K562 (cell line): ENCODE data around the gene HPGDS. TPM values are rescaled to one million over a fixed set of nuclear protein-coding genes. Genes with fewer than 3 reads are reported as not detected.

ENCODE experiments used
- ATAC-seq: fragments of 200-7000 bp; cut with Tn5 transposase; 3 replicates; pipeline ENCODE4 v1.9.1; 2020; ENCODE audit warnings: moderate library complexity
- BruUV-seq: library from RNA; stranded (reverse); fragments of 400-500 nt; replicated peaks from 2 replicates; lab custom pipeline; 2021; lab: Mats Ljungman, UMichigan
- CTCF ChIA-PET: fragments of 300-600 bp; formaldehyde crosslinking; extraction: SDS; loops from one replicate; lab custom pipeline; 2021; ENCODE audit warnings: low intra/inter-chr PET ratio; lab: Yijun Ruan, JAX
- POLR2A ChIA-PET: fragments of 300-600, 350-650 bp; sonication (Branson Sonifier 250); formaldehyde crosslinking; extraction: SDS; loops from one replicate; lab custom pipeline; 2021; ENCODE audit warnings: antibody characterized with exemption, inconsistent platforms; lab: Yijun Ruan, JAX
- DNase-seq, 4 experiments: peaks; one replicate each; pipeline versions ENCODE4 v3.0.0 to v3.0.0-alpha.2; 2011 to 2018; ENCODE audit warnings: low spot score in 3 of 4, mixed read lengths in 3 of 4; ENCODE audit errors: extremely low read depth in 1 of 4
- FAIRE-seq: peaks from 2 replicates; lab custom pipeline; 2011; peaks lifted over from hg19 to GRCh38; lab: Jason Lieb, UNC
- H2AFZ ChIP-seq: 2 replicates; pipeline ENCODE4 v1.6.0; 2011; ENCODE audit warnings: low read depth, low read length, control low read depth, inconsistent platforms
- H3K27ac ChIP-seq: fragments of 200-600 bp; 3 replicates; pipeline ENCODE4 v1.8.0; 2011; ENCODE audit warnings: low read depth, mild to moderate bottlenecking, control low read depth, inconsistent platforms, low read length, moderate library complexity, mixed read lengths; ENCODE audit errors: extremely low read depth
- H3K27me3 ChIP-seq, 2 experiments: fragments of 300-600 bp in 1 of 2; 2 replicates in 1 of 2; 3 replicates in 1 of 2; pipeline versions ENCODE4 v1.6.0 to v1.8.0; 2011; ENCODE audit warnings: inconsistent platforms in 2 of 2, low read length in 2 of 2, mild to moderate bottlenecking in 1 of 2, mixed read lengths in 1 of 2, moderate library complexity in 1 of 2; ENCODE audit not compliant: control insufficient read depth in 2 of 2, insufficient read depth in 2 of 2
- H3K36me3 ChIP-seq: fragments of 300-600 bp; 3 replicates; pipeline ENCODE4 v1.8.0; 2011; ENCODE audit warnings: mild to moderate bottlenecking, low read length, inconsistent platforms; ENCODE audit not compliant: control insufficient read depth, insufficient read depth
- H3K4me1 ChIP-seq, 2 experiments: fragments of 200-600 bp in 1 of 2; replicated peaks in 1 of 2; 2 replicates in 1 of 2; 3 replicates in 1 of 2; pipeline versions ENCODE4 v1.5.1 to v1.8.0; 2011; ENCODE audit warnings: inconsistent platforms in 2 of 2, low read length in 2 of 2, mild to moderate bottlenecking in 1 of 2, mixed read lengths in 1 of 2, moderate library complexity in 1 of 2; ENCODE audit not compliant: control insufficient read depth in 2 of 2, insufficient read depth in 2 of 2
- H3K4me2 ChIP-seq: 2 replicates; pipeline ENCODE4 v1.6.1; 2011; ENCODE audit warnings: low read length, control low read depth, inconsistent platforms, mixed read lengths; ENCODE audit not compliant: insufficient read depth
- H3K4me3 ChIP-seq: fragments of 200-600 bp; sonication (generic), shearing (Covaris generic); 2 replicates; pipeline ENCODE4 v1.5.1; 2016; ENCODE audit warnings: control low read depth, inconsistent platforms
- H3K79me2 ChIP-seq: fragments of 200-600 bp; 3 replicates; pipeline ENCODE4 v1.8.0; 2011; ENCODE audit warnings: low read length, inconsistent platforms; ENCODE audit not compliant: control insufficient read depth, insufficient read depth
- H3K9ac ChIP-seq, 2 experiments: 2 replicates each; pipeline versions ENCODE4 v1.6.0 to v1.6.1; 2011; ENCODE audit warnings: low read depth in 2 of 2, low read length in 2 of 2, control low read depth in 1 of 2, inconsistent platforms in 1 of 2, mild to moderate bottlenecking in 1 of 2, mixed read lengths in 1 of 2; ENCODE audit not compliant: insufficient read depth in 1 of 2
- H3K9me1 ChIP-seq: one replicate; pipeline ENCODE4 v1.6.0; 2011; ENCODE audit warnings: inconsistent platforms, mild to moderate bottlenecking, low read length, moderate library complexity; ENCODE audit not compliant: control insufficient read depth, insufficient read depth
- H3K9me3 ChIP-seq: replicated peaks from 2 replicates; pipeline ENCODE4 v1.5.1; 2011; ENCODE audit warnings: low read depth, low read length, inconsistent platforms; ENCODE audit not compliant: control insufficient read depth, insufficient read depth
- H4K20me1 ChIP-seq: replicated peaks from 2 replicates; pipeline ENCODE4 v1.6.1; 2011; ENCODE audit warnings: low read length, inconsistent platforms, mixed read lengths; ENCODE audit not compliant: control insufficient read depth, insufficient read depth
- CREM ChIP-seq: IDR thresholded peaks from 2 replicates; pipeline ENCODE4 v1.6.1; 2014; ENCODE audit warnings: antibody characterized with exemption, low read depth
- MCM7 ChIP-seq, 2 experiments: fragments of 450-650 bp; IDR thresholded peaks; 2 replicates each; pipeline ENCODE4 v1.6.1; 2016 to 2018
- MECOM ChIP-seq: fragments of 250-450 bp; sonication (Bioruptor Pico); IDR thresholded peaks from 2 replicates; pipeline ENCODE4 v1.8.0; 2022; ENCODE audit warnings: inconsistent platforms
- MEIS2 ChIP-seq: fragments of 450-650 bp; IDR thresholded peaks from 2 replicates; pipeline ENCODE4 v1.6.1; 2014; ENCODE audit warnings: mild to moderate bottlenecking; ENCODE audit not compliant: partially characterized antibody
- PBX2 ChIP-seq, 2 experiments: IDR thresholded peaks in 1 of 2; conservative IDR thresholded peaks in 1 of 2; 2 replicates each; pipeline ENCODE4 v1.6.1; 2016; ENCODE audit warnings: low read depth in 2 of 2, mild to moderate bottlenecking in 1 of 2, missing compliant biosample characterization in 1 of 2, missing genetic modification characterization in 1 of 2, moderate library complexity in 1 of 2
- SOX6 ChIP-seq: fragments of 450-650 bp; IDR thresholded peaks from 2 replicates; pipeline ENCODE4 v1.6.1; 2014; ENCODE audit warnings: mild to moderate bottlenecking
- SREBF2 ChIP-seq: sonication (generic); formaldehyde crosslinking; IDR thresholded peaks from 2 replicates; pipeline ENCODE4 v1.4.0; 2020; ENCODE audit warnings: mild to moderate bottlenecking, missing genetic modification reagents
- XRCC5 ChIP-seq: fragments of 200-400 bp; formaldehyde crosslinking; IDR thresholded peaks from 2 replicates; pipeline ENCODE4 v1.6.1; 2017; ENCODE audit warnings: low read depth, mild to moderate bottlenecking, low read length
- ZNF133 ChIP-seq: fragments of 250-450 bp; sonication (Bioruptor Pico); IDR thresholded peaks from 2 replicates; pipeline ENCODE4 v1.4.0; 2020; ENCODE audit warnings: mild to moderate bottlenecking
- WGBS: fragments of 100-300 bp; shearing (Covaris generic); methylation state at CpG from one replicate; pipeline ENCODE4 v1.1.6; 2016; ENCODE audit warnings: low coverage, mixed read lengths; ENCODE audit not compliant: insufficient coverage; ENCODE audit errors: missing lambda C conversion rate; 5-methylcytosine and 5-hydroxymethylcytosine counted together
- in situ Hi-C: fragments of 300-500 bp; cut with MboI; formaldehyde crosslinking; loops from 4 replicates; pipeline ENCODE4 v1.15.0; 2018; ENCODE audit warnings: inconsistent platforms, mixed read lengths
- intact Hi-C: fragments of 100-400 bp; cut with micrococcal nuclease; formaldehyde crosslinking; loops from 2 replicates; pipeline ENCODE4 v1.14.2; 2022
- polyA plus RNA-seq, 8 experiments: library from polyadenylated mRNA; depleted of rRNA in 4 of 8; stranded (reverse) in 5 of 8; unstranded in 3 of 8; fragments of >200 nt; fragmentation: Nextera tagmentation in 2 of 8; fragmentation: Illumina TruSeq in 1 of 8; extraction: Ambion mirVana in 2 of 8; extraction: Trizol in 1 of 8; gene quantifications; 2 replicates each; pipeline versions ENCODE4 v1.2.1 to v1.2.3, GENCODE V29; 2011 to 2014; ENCODE audit warnings: inconsistent platforms in 1 of 8, missing spikeins in 1 of 8
- total RNA-seq, 7 experiments: library from RNA; depleted of rRNA in 6 of 7; stranded (reverse); fragments of >200 nt in 6 of 7; fragmentation: Illumina TruSeq in 2 of 7; extraction: Trizol in 2 of 7; gene quantifications; 2 replicates each; pipeline versions ENCODE4 v1.2.1 to v1.2.3, GENCODE V29; 2011 to 2021; ENCODE audit warnings: low replicate concordance in 1 of 7
- TF ChIP-seq, protein P1 (sequence below): fragments of 450-650 bp; IDR thresholded peaks from 2 replicates; pipeline ENCODE4 v1.6.1; 2016

HPGDS gene
- total and polyA plus RNA-seq, 9 of the 15 experiments (the other 6 are each of a cell fraction or from before 2014, with no cell fraction given), result 0.07 to 0.36 (median 0.14) TPM; not detected in 4

- in situ Hi-C loops, result no loop called here
Observed at GRCh38 chr4:94352163-94352562, 9.5 kb upstream of the HPGDS start.

GRCh38 chr4:94351319-94351718, 8.7 kb upstream of the HPGDS start:
- no peaks in the 10 kb centered on the region for H4K20me1 ChIP-seq
- 19% methylated on average over 1 of the region's 1 CpG for WGBS
- TF ChIP-seq SREBF2 (CRISPR knock-in tag) (no peak), MEIS2 (peak; percentile 63), MECOM (CRISPR knock-in tag) (0 out of 2 replicates have a peak, but pooled peaks have one; percentile 30), PBX2 (CRISPR knock-in tag; IDR thresholded peaks at IDR 0.05; ENCODE audit: low read depth) (no peak), PBX2 (tag; conservative IDR thresholded peaks at IDR 0.05; ENCODE audit: low read depth) (0 out of 2 replicates have a peak, but pooled peaks have one; percentile 26), CREM (no peak), SOX6 (0 out of 2 replicates have a peak, but pooled peaks have one; percentile 23)
- TF ChIP-seq, protein P1, sequence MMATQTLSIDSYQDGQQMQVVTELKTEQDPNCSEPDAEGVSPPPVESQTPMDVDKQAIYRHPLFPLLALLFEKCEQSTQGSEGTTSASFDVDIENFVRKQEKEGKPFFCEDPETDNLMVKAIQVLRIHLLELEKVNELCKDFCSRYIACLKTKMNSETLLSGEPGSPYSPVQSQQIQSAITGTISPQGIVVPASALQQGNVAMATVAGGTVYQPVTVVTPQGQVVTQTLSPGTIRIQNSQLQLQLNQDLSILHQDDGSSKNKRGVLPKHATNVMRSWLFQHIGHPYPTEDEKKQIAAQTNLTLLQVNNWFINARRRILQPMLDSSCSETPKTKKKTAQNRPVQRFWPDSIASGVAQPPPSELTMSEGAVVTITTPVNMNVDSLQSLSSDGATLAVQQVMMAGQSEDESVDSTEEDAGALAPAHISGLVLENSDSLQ, result peak; percentile 24; the same call in 1 of the 2 replicates
- no peaks in the 10 kb centered on the region for H3K9me1 ChIP-seq
- intact Hi-C loops (no loop called here), in situ Hi-C loops (no loop called here)
- H2AFZ ChIP-seq, result no peak overlapping the region; the same call in 1 of the 2 replicates
- H3K9me3 ChIP-seq, result no peaks in the 10 kb centered on the region
- no peaks in the 10 kb centered on the region for H3K36me3 ChIP-seq
- CTCF ChIA-PET, result no interaction called here
- DNase-seq (no peak), ATAC-seq (no peak), FAIRE-seq (no peak)
- H3K27ac ChIP-seq, result no peak overlapping the region
- POLR2A ChIA-PET, result no interaction called here
- H3K27me3 ChIP-seq, result no peaks in the 10 kb centered on the region
- no peak overlapping the region for H3K9ac ChIP-seq
- H3K4me3 ChIP-seq, result no peak overlapping the region
- no TSS peak for BruUV-seq
- no peaks in the 10 kb centered on the region for H3K79me2 ChIP-seq
- peaks cover 0 to 19% of the 10 kb centered on the region in 2 experiments; a peak in 1 of 5 replicates for H3K4me1 ChIP-seq
- H3K4me2 ChIP-seq, result no peak overlapping the region

More at GRCh38 chr4:94352163-94352562, 9.5 kb upstream of the HPGDS start:
- no peak for ATAC-seq
- no peak overlapping the region for H2AFZ ChIP-seq
- H3K9ac ChIP-seq, result no peak overlapping the region
- no TSS peak for BruUV-seq
- peak; percentile 15 for FAIRE-seq
- ChIA-PET CTCF (no interaction called here), POLR2A (no interaction called here)
- WGBS, result 10% methylated on average over 4 of the region's 4 CpGs
- intact Hi-C loops, result no loop called here
- H3K4me2 ChIP-seq, result no peak overlapping the region
- H3K4me1 ChIP-seq, result peaks cover 0 to 16% of the 10 kb centered on the region in 2 experiments; a peak in 1 of 5 replicates
- no peak overlapping the region for H3K4me3 ChIP-seq
- no peaks in the 10 kb centered on the region for H3K79me2 ChIP-seq
- no peaks in the 10 kb centered on the region for H3K9me3 ChIP-seq
- H3K36me3 ChIP-seq, result no peaks in the 10 kb centered on the region
- H3K27ac ChIP-seq, result no peak overlapping the region
- no peak for TF ChIP-seq XRCC5
- no peak for TF ChIP-seq ZNF133 (CRISPR knock-in tag)
- no peak for TF ChIP-seq MCM7 (IDR thresholded peaks at IDR 0.05)
- H3K27me3 ChIP-seq, result no peaks in the 10 kb centered on the region
- no peaks in the 10 kb centered on the region for H3K9me1 ChIP-seq
- no peak for DNase-seq
- H4K20me1 ChIP-seq, result no peaks in the 10 kb centered on the region
